HL-60 (cell line): Measurements from ENCODE around the gene LRRC42.

Experiments
- CTCF ChIP-seq: IDR thresholded peaks from one replicate; pipeline ENCODE4 v1.5.1; 2011; ENCODE audit warnings: low read length, control low read depth, inconsistent platforms; ENCODE audit not compliant: insufficient read depth
- POLR2AphosphoS5 ChIP-seq: IDR thresholded peaks from 2 replicates; pipeline ENCODE4 v1.6.1; 2012; ENCODE audit warnings: low read depth

GRCh38 chr1:53971718-53972117, 25.6 kb downstream of the LRRC42 start:
- TF ChIP-seq CTCF (no peak), POLR2AphosphoS5 (no peak)
